HK-2 (cell line): ENCODE data around the gene DIO3.

ENCODE experiments used
- DNase-seq: peaks from one replicate; pipeline ENCODE4 v3.0.0-alpha.2; 2018; ENCODE audit not compliant: unreplicated experiment

The DIO3 gene

DNA sequence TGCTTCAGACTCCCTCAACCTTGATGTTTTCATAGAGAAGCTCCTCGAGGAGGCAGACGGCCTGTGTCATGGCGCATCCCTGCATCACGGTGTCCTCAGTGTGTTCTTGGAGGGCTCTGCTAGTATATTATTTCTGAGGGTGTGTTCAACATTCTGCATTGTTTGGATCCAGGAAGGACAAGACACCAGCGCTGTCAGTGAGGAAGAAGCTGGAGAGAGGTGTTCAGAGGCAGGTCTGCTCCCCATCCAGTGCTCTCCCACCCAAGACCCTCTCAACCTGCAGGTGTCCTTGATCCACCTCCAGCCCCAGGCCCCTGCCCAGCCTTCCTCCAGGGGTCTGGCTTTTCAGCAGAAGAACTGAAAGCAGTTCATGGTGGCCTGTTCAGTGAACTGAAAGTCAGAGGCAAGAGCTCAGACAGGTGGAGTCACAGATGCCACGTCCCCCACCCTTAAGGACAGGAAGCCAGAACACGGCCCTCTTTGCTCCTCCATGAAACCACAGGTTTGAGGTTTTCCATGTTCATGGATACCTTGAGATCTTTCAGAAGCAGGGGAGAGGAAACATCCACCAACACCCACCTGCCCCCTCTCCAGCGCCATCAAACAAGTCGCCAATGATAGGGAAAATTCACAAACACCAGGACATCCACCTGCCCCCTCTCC is 37.4 kb downstream of the DIO3 start:
- no peak for DNase-seq

- no peak for DNase-seq
Observed at GRCh38 chr14:101599234-101599885, 38.1 kb downstream of the DIO3 start.

DNA sequence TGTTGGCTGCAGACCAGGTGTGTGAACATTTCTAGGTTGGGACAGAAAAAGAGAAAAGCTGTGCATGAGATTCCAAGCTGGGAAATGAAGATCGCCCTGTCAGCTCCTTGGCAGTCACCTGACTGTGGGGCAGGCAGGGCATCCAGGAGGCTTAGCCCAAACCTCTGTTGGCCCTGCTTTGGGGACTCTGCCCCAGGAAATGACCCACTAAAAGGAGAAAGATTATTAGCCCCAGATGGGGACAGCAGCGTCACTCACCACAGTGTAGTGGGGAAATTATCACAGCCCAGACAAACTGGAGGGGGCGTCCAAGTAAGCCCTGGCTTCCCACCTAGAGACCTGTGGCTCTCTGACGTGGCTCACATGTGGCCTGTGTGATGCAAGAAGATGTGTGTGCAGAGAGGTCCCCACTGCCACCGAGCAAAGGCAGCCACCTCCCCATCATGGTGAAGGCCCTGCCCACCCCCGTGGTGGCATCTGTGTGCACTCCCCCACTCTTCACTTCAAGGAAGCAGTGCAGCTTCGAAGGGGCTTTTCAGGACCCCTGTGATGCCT is 39.1 kb downstream of the DIO3 start:
- no peak for DNase-seq

DNA sequence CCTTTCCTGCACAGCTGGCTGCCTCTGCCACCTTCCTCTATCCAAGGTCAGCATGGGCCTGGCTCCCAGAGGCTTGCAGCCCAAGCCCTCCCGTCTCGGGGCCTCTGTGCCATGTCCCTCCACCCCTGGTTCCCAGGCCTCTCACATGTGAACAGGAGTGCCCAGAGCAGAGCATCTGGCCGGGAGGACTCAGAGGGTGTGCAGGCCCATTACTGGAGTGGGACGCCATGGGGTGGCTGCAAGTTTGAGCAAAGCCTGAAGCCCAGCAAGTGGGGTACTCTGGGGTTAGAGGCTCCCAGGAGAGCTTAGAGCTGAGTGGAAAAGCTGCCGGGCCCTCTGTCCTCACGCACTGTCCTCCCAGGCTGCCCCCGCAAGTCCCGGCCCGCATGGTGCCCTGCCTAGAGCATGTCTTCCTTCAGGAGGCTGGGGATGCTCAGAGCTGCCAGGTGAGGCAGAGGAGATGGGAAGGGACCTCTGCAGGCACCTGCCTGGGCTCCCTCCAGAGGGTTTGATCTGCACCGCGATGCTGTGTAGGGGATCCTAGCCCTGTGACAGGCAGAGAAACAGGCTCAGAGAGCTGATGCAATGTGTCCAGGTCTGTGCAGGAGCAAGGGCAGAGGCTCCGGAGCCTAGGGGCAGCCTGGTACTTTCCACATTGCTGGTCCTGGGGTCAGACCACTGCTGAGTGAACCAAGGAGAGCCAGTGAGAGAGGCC is 39.8 kb downstream of the DIO3 start:
- no peak for DNase-seq

- DNase-seq = no peak
Observed at GRCh38 chr14:101601606-101602465, 40.5 kb downstream of the DIO3 start.

DNA sequence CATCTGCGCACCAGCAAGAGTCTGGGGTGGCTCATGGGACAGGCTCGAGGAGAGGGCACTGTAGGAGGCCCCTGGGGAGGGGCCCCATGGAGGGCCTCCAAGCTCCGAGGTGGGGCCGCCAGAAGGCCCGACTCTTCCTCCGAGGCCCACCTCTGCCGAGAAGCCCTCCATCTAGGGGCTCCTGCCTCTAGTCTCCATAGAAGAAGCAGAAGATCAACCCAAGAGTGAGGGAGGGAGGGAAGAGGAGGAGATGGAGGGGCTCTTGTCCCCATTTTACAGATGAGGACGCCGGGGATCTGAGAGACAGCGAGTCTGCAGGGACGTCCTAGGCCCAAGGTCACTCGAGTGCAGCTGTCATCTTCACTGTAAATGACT is 41.2 kb downstream of the DIO3 start:
- no peak for DNase-seq

GRCh38 chr14:101603096-101603495 is 41.8 kb downstream of the DIO3 start:
- no peak for DNase-seq

- no peak for DNase-seq
Observed at GRCh38 chr14:101604228-101604934, 43.1 kb downstream of the DIO3 start.

DNA sequence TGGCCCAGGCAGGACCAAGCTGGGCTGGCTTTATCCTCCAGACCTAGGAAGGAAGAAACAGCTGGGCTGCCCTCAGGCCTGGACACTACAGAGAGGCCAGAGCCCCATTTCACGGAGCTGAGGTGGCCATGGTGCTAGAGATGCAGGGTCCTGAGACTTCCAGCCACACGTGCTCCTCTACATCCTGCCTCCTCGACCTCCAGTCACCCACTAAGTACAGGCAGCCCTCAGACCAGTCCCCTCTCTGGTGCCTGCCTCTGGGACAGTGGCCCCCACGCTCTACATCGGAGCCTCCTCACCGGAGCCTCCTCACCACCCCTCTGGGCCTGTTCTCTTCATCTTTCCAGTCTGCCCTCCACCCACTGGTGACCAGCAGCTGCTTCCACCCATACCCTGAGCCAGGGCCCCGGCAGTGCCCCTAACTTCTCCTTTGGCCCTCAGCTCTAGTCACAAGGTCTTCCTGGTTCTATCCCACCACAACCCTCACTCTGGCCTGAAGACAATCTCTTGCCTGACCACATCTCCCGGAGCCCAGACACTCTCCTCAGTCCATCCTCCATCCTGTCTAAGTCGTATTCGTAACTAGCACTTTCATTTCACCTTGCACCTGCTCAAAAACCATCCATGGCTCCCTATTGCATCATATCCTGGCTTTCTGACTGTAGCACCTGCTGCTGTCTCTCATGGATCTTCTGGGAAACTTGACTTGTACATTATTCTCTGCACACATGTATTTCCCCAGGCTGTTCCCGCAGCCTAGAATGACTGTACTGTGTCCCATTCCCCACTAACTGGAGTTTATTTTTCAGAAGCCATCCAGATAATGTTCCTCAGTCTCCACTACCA is 43.9 kb downstream of the DIO3 start:
- no peak for DNase-seq

DNA sequence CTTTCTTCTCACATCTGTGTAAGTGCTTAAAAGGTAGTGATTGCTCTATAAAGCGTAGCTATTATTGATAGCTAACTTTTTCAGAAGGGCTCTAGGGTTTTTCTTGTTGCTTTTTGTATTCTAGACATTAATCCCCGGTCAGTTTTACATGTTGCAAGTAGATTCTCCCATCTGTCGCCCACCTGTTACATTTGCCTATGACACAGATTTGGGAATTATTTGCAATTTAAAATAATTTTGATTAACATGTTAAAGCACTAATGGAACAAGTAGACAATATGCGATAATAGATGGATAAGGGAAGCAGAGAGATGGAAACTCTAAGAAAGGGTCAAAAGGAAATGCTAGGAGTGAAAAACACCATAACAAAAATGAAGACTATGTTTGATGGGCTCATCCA is 44.5 kb downstream of the DIO3 start:
- no peak for DNase-seq
